BE2C (cell line): ENCODE data around the gene ACTA1.

ENCODE experiments used
- DNase-seq: peaks from one replicate; pipeline ENCODE4 v3.0.0-alpha.2; 2020
- H3K27me3 ChIP-seq: fragments of 250-450 bp; sonication (Bioruptor Pico); 2 replicates; pipeline ENCODE4 v1.5.1; 2020; ENCODE audit warnings: mild to moderate bottlenecking
- H3K36me3 ChIP-seq: fragments of 250-450 bp; sonication (Bioruptor Pico); 2 replicates; pipeline ENCODE4 v1.5.1; 2020; ENCODE audit warnings: mild to moderate bottlenecking
- H3K4me1 ChIP-seq: fragments of 250-450 bp; sonication (Bioruptor Pico); 2 replicates; pipeline ENCODE4 v1.5.1; 2020
- H3K4me3 ChIP-seq: 2 replicates; pipeline ENCODE4 v1.5.1; 2011; ENCODE audit warnings: low read depth, low read length
- H3K9me3 ChIP-seq: fragments of 250-450 bp; sonication (Bioruptor Pico); 2 replicates; pipeline ENCODE4 v1.5.1; 2020
- CTCF ChIP-seq: IDR thresholded peaks from 2 replicates; pipeline ENCODE4 v1.5.1; 2012; ENCODE audit warnings: mild to moderate bottlenecking, low read depth, low read length

ACTA1 gene

DNA sequence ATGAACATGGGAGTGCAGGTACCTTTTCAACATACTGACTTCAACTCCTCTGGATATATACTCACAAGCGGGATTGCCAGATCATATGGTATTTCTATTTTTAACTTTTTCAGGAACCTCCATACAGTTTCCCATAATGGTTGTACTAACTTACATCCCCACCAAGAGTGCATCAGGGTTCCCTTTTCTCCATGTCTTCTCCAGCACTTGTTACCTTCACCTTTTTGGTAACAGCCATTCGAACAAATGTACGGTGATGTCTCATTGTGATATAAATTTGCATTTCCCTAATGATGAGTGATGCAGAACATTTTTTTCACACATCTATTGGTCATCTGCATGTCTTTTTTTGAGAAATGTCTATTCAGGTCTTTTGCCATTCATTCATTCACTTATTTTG lies 25.9 kb upstream of the ACTA1 start:
- Histone ChIP-seq H3K9me3 (no peaks in the 10 kb centered on the region), H3K27me3 (no peaks in the 10 kb centered on the region), H3K4me3 (no peak overlapping the region), H3K4me1 (no peaks in the 10 kb centered on the region), H3K36me3 (peaks cover 63% of the 10 kb centered on the region)
- TF ChIP-seq CTCF: no peak
- no peak for DNase-seq

- DNase-seq: no peak
- Histone ChIP-seq H3K4me3 (no peak overlapping the region), H3K4me1 (no peaks in the 10 kb centered on the region), H3K27me3 (no peaks in the 10 kb centered on the region), H3K9me3 (no peaks in the 10 kb centered on the region), H3K36me3 (peaks cover 50% of the 10 kb centered on the region)
- no peak for TF ChIP-seq CTCF
These were observed 23.5 kb upstream of the ACTA1 start for GRCh38 chr1:229457436-229457835.

DNA sequence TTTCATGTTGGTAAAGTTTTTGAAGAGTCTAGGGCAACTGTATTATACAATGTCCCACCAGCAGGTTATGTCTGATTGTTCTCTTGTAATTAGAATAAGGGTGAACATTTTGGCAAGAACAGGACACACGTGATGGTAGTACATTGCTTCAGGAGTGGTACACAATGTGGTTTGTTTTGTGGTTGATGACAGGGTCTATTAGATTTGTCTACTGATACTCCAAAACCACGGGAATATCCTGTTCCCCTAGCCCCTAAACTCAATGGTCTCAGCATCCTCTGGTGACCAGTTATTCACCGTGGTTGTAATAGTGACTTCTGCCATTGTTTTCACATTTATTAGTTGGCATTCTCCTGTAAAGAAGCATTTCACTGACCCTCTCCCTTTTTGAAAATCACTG lies 22.1 kb upstream of the ACTA1 start:
- H3K4me1 ChIP-seq: no peaks in the 10 kb centered on the region
- H3K9me3 ChIP-seq: no peaks in the 10 kb centered on the region
- no peak overlapping the region for H3K4me3 ChIP-seq
- H3K27me3 ChIP-seq: no peaks in the 10 kb centered on the region
- H3K36me3 ChIP-seq: peaks cover 48% of the 10 kb centered on the region
- DNase-seq: no peak
- no peak for TF ChIP-seq CTCF

GRCh38 chr1:229454056-229454455 lies 20.2 kb upstream of the ACTA1 start:
- peaks cover 38% of the 10 kb centered on the region for H3K36me3 ChIP-seq
- no peak for TF ChIP-seq CTCF
- no peaks in the 10 kb centered on the region for H3K27me3 ChIP-seq
- DNase-seq: no peak
- H3K4me3 ChIP-seq: no peak overlapping the region
- H3K4me1 ChIP-seq: no peaks in the 10 kb centered on the region
- no peaks in the 10 kb centered on the region for H3K9me3 ChIP-seq

DNA sequence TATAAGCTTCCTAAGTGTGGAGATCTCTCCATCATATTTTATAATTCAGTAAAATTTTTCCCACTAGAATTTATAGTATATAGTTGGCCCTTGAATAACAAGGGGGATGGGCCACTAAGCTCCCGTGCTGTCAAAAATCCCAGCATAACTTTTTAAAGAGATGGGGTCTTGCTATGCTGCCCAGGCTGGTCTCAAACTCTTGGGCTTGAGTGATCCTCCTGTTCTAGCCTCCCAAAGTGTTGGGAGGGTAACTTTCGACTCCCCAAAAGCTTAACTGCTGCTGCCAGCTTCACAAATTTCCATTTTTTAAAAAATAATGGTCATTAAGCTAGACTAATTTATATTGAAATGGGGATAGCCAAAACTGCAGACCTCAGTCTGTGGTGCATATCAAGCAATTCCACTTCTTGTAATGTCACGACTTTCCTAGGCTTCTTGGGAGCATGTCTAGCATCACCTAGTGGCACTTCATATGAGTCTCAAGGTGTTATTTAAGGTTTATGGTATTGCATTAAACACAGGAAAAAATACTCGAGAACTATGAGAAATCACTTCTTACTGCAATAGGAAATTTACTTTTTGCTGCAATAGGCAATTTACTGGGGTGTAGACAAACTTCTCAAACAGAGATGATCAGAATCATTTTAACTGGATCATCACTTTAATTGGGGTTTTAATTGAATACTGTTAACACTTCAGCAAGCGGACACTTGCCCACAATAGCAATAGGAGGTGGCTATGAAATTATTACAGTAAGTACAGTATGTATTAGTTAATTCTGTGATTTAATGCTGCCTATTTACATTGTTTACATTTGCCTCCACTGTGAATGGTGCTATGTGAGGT lies 19.3 kb upstream of the ACTA1 start:
- Histone ChIP-seq H3K4me3 (no peak overlapping the region), H3K4me1 (no peaks in the 10 kb centered on the region), H3K9me3 (no peaks in the 10 kb centered on the region), H3K36me3 (peaks cover 41% of the 10 kb centered on the region), H3K27me3 (no peaks in the 10 kb centered on the region)
- DNase-seq: no peak
- peak; percentile 77 for TF ChIP-seq CTCF

- H3K4me3 ChIP-seq: no peak overlapping the region
- no peaks in the 10 kb centered on the region for H3K27me3 ChIP-seq
- no peak for DNase-seq
- peaks cover 39% of the 10 kb centered on the region for H3K36me3 ChIP-seq
- TF ChIP-seq CTCF: no peak
- no peaks in the 10 kb centered on the region for H3K9me3 ChIP-seq
- H3K4me1 ChIP-seq: no peaks in the 10 kb centered on the region
These were observed 15.0 kb upstream of the ACTA1 start for GRCh38 chr1:229448845-229449244.
